Ascending aorta (tissue), 2 donors: Measurements from ENCODE around the gene YJEFN3. TPM values are rescaled to one million over a fixed set of nuclear protein-coding genes. Genes with fewer than 3 reads are reported as not detected.

Experiments
- DNase-seq, 2 donors: peaks; one replicate each; pipeline ENCODE4 v3.0.0-alpha.2; 2019; ENCODE audit warnings: low spot score in 2 of 2
- H3K27ac ChIP-seq, 2 donors: fragments of 200-600 bp; sonication (generic); one replicate each; pipeline ENCODE4 v1.5.1; 2016 to 2017; ENCODE audit warnings: mild to moderate bottlenecking in 1 of 2
- H3K27me3 ChIP-seq: fragments of 200-600 bp; sonication (generic); one replicate; pipeline ENCODE4 v1.5.1; 2017
- H3K36me3 ChIP-seq, 2 donors: fragments of 200-600 bp; sonication (generic); one replicate each; pipeline ENCODE4 v1.5.1; 2016
- H3K4me1 ChIP-seq, 2 donors: fragments of 200-600 bp; sonication (generic); one replicate each; pipeline ENCODE4 v1.5.1; 2016 to 2017; ENCODE audit warnings: mild to moderate bottlenecking in 1 of 2
- H3K4me3 ChIP-seq, 2 donors: fragments of 200-600 bp; sonication (generic); one replicate each; pipeline ENCODE4 v1.5.1; 2016 to 2017; ENCODE audit warnings: mild to moderate bottlenecking in 1 of 2
- H3K9me3 ChIP-seq, 2 donors: fragments of 200-600 bp; sonication (generic); one replicate each; pipeline ENCODE4 v1.5.1; 2016
- intact Hi-C: fragments of 100-400 bp; cut with DNase I; formaldehyde crosslinking; loops from one replicate; pipeline ENCODE4 v1.15.1; 2023
- total RNA-seq: library from RNA; depleted of rRNA; stranded (reverse); fragments of >200 nt; gene quantifications from one replicate; pipeline ENCODE4 v1.1.0, GENCODE V29; 2016
- TF ChIP-seq, protein P1 (sequence below), 3 experiments: fragments of 200-600 bp in 2 of 3; fragments of 450-650 bp in 1 of 3; sonication (generic) in 2 of 3; IDR thresholded peaks; one replicate each; pipeline ENCODE4 v1.5.1; 2016 to 2019; ENCODE audit warnings: antibody characterized with exemption in 3 of 3, mild to moderate bottlenecking in 1 of 3, moderate library complexity in 1 of 3

Gene YJEFN3
- total RNA-seq, 1 donor from 2014 or later, result 3.5 TPM

DNA sequence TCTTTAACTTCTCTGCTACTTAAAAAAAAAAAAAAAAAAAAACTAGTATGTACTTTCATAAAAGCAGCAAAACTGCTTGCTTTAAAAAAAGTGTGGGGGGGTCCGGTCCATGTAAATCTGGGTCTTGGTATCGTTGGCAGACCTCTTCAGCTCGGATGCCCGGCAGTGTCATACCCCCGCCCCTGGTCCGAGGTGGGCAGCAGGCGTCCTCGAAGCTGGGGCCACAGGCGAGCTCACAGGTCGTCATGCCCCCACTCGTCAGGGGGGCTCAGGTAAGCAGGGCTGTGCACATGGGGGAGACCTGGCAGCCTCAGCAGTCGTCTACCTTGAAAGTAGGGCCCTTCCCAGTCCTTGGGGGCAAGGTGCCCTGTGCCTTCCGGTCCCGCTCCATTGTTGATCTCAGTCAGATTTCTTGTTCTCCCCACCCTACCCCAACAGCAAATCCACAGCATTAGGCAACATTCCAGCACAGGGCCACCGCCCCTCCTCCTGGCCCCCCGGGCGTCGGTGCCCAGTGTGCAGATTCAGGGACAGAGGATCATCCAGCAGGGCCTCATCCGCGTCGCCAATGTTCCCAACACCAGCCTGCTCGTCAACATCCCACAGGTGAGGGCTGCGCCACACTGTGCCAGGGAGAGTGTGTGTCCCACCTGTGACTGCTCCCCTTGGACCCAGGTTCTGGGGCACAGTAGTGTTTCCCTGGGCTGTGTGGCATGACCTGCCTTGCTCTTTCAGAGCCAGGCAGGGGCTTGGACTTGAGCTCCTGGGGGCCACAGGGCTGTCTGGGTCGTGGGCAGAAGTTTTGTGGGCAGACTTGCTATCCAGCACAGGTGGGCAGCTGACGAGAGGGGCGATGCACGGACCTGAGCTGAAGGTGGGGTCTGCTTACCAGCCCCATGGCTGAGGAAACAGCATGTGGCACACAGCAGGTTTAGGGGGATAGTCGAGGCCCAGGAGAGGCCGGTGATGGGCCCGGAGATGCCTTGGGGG, 32.8 kb upstream of the YJEFN3 start:
- no peak overlapping the region for H3K27ac ChIP-seq
- no peaks in the 10 kb centered on the region for H3K27me3 ChIP-seq
- TF ChIP-seq, protein P1, sequence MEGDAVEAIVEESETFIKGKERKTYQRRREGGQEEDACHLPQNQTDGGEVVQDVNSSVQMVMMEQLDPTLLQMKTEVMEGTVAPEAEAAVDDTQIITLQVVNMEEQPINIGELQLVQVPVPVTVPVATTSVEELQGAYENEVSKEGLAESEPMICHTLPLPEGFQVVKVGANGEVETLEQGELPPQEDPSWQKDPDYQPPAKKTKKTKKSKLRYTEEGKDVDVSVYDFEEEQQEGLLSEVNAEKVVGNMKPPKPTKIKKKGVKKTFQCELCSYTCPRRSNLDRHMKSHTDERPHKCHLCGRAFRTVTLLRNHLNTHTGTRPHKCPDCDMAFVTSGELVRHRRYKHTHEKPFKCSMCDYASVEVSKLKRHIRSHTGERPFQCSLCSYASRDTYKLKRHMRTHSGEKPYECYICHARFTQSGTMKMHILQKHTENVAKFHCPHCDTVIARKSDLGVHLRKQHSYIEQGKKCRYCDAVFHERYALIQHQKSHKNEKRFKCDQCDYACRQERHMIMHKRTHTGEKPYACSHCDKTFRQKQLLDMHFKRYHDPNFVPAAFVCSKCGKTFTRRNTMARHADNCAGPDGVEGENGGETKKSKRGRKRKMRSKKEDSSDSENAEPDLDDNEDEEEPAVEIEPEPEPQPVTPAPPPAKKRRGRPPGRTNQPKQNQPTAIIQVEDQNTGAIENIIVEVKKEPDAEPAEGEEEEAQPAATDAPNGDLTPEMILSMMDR (IDR thresholded peaks at IDR 0.05), result no peak
- intact Hi-C loops, result no loop called here
- H3K36me3 ChIP-seq, result peaks cover 75 to 79% of the 10 kb centered on the region in 2 donors
- H3K9me3 ChIP-seq, result no peaks in the 10 kb centered on the region
- H3K4me3 ChIP-seq, result no peak overlapping the region
- no peak for DNase-seq
- no peaks in the 10 kb centered on the region for H3K4me1 ChIP-seq

DNA sequence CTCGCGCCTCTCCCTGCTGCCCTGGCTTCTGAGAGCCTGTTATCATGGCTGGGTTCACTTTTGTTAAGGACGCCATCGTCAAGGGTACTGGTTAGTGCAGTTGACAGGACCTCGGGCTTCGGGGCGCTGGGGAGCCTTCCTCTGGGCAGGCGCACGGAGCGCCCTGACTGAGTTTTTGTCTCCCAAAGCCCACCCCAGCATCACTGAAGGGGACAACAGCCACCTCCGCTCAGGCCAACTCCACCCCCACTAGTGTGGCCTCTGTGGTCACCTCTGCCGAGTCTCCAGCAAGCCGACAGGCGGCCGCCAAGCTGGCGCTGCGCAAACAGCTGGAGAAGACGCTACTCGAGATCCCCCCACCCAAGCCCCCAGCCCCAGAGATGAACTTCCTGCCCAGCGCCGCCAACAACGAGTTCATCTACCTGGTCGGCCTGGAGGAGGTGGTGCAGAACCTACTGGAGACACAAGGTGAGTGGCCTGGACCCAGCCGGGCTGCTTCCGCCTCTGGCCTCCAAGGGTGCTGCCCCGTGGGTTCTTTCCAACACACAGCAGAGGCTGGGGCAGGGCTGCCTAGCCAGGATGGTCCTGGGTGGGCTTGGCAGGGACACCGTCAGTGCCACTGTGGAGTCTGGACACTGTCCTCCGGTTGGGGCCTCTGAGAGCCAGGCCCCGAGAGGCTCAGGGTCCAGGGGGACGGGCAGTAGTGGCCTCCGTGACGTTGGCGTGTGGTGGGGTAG, 30.3 kb upstream of the YJEFN3 start:
- no peak for DNase-seq
- no peak overlapping the region for H3K4me3 ChIP-seq
- H3K27ac ChIP-seq, result no peak overlapping the region
- no peaks in the 10 kb centered on the region for H3K9me3 ChIP-seq
- TF ChIP-seq, protein P1 (IDR thresholded peaks at IDR 0.05), result no peak
- peaks cover 86 to 92% of the 10 kb centered on the region in 2 donors for H3K36me3 ChIP-seq
- H3K4me1 ChIP-seq, result no peaks in the 10 kb centered on the region
- intact Hi-C loops, result no loop called here
- no peaks in the 10 kb centered on the region for H3K27me3 ChIP-seq

DNA sequence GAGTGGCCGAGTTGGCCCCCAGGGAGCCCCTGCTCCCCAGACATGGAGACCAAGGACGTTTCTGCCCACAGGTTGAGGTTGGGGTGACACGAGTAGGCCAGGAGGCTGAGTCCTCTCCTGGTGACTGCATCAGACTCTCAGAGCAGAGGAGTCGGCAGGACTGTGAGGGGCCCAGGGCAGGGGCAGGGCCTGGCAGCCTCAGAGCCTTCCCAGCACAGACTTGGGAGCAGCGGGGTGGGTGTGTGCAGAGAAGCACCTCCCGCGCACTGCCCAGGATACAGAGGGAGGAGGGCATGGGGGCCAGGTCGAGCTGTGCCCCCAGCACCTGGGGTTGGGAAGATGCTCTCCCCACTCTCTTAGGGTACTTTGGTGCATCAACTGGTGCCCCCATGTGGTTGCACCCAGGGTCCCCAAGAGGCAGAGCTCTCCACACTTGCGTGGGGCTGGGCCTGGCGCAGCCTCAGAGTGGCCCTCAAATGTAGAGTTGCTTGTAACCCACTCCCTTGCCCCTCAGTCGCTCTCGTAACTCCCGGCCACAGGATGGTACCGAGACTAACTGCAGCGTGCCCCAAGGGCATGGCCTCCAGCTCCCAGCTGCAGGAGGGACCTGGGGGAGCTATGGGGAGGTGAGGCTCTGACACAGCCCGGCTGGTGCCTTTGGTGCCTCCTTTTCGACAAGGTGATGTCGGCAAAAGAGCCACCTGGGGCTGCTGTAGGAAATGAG, 29.3 kb upstream of the YJEFN3 start:
- no peak overlapping the region for H3K4me3 ChIP-seq

DNA sequence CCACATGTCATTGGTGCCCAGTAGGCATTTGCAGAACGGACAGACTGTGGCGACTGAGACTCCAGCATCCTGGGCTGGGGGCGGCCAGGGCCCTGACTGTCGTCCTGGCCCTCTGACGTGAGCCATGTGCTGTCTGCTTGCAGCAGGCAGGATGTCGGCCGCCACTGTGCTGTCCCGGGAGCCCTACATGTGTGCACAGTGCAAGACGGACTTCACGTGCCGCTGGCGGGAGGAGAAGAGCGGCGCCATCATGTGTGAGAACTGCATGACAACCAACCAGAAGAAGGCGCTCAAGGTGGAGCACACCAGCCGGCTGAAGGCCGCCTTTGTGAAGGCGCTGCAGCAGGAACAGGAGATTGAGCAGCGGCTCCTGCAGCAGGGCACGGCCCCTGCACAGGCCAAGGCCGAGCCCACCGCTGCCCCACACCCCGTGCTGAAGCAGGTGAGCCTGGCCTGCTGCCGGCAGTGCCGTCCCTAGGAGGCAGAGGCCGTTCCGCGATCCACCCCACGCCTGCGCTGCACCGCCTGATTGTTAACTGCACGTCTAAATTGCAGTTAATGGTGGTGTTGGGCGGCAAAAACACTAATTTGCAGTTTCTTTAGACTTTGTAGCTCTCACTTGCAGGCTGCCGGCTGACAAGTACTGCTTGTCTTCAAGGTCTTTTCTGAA, 27.6 kb upstream of the YJEFN3 start:
- H3K36me3 ChIP-seq, result peaks cover 84 to 99% of the 10 kb centered on the region in 2 donors
- no peaks in the 10 kb centered on the region for H3K9me3 ChIP-seq
- no peak for DNase-seq
- intact Hi-C loops, result no loop called here
- H3K27ac ChIP-seq, result no peak overlapping the region
- TF ChIP-seq, protein P1 (IDR thresholded peaks at IDR 0.05), result no peak
- no peak overlapping the region for H3K4me3 ChIP-seq
- no peaks in the 10 kb centered on the region for H3K27me3 ChIP-seq
- H3K4me1 ChIP-seq, result peaks cover 0 to 2% of the 10 kb centered on the region in 2 donors

More for the DNA sequence above, 29.3 kb upstream of the YJEFN3 start:
- Histone ChIP-seq H3K36me3 (peaks cover 82 to 92% of the 10 kb centered on the region in 2 donors), H3K27me3 (no peaks in the 10 kb centered on the region), H3K4me1 (no peaks in the 10 kb centered on the region), H3K9me3 (no peaks in the 10 kb centered on the region), H3K27ac (no peak overlapping the region)
- no peak for DNase-seq
- TF ChIP-seq, protein P1 (IDR thresholded peaks at IDR 0.05), result no peak
- intact Hi-C loops, result no loop called here

DNA sequence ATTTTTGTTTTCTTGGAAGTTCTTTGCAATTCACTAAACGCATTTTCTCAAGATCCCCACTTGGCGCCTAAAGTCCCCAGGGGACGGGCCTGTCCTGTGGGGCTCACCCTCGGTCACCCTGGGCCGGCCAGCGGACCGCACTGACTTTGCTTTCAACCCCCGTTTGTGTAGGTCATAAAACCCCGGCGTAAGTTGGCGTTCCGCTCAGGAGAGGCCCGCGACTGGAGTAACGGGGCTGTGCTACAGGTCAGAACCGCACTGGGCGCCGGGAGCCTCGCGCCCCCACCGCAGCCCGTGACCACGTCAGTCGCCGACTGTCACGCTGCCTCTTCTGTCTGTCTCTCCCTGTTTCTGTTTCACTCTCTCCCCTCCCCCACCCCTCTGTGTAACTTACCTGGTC, 26.9 kb upstream of the YJEFN3 start:
- Histone ChIP-seq H3K36me3 (peaks cover 77 to 95% of the 10 kb centered on the region in 2 donors), H3K4me1 (peaks cover 0 to 4% of the 10 kb centered on the region in 2 donors), H3K27ac (no peak overlapping the region), H3K4me3 (no peak overlapping the region), H3K9me3 (no peaks in the 10 kb centered on the region), H3K27me3 (no peaks in the 10 kb centered on the region)
- intact Hi-C loops, result no loop called here
- TF ChIP-seq, protein P1 (IDR thresholded peaks at IDR 0.05), result no peak
- DNase-seq, result no peak
